ENCODE results near the gene LIMK2. TPM values are rescaled to one million over a fixed set of nuclear protein-coding genes. Genes with fewer than 3 reads are reported as not detected.
"Not testable (repeated sequence)": the region's sequence is repeated elsewhere in the genome, so short reads cannot be mapped to it uniquely, and the experiment has no call there.

Gene LIMK2
- total RNA-seq, 1 experiment from 2014 or later: 8.7 TPM

DNA sequence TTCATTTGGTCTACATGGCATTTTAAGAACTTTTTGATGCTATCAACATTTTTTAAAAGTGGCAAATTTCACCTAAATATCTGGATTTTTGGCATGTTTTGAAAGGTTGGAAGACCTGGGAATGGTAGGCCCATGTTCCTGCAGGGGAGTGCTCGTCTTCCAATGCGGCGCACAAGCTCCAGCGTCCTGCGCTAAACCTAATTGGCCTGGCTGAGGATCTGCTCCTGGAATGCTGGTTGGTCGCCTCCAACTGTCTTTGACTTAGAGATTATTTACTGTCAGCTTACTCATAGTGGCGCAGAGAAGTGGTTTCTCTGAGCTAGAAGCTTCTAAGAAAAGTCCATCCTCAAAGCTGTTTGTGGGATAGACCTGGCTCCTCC lies 626 bp upstream of the LIMK2 start:
- DNase-seq (ENCODE audit: low read depth): no peak

DNA sequence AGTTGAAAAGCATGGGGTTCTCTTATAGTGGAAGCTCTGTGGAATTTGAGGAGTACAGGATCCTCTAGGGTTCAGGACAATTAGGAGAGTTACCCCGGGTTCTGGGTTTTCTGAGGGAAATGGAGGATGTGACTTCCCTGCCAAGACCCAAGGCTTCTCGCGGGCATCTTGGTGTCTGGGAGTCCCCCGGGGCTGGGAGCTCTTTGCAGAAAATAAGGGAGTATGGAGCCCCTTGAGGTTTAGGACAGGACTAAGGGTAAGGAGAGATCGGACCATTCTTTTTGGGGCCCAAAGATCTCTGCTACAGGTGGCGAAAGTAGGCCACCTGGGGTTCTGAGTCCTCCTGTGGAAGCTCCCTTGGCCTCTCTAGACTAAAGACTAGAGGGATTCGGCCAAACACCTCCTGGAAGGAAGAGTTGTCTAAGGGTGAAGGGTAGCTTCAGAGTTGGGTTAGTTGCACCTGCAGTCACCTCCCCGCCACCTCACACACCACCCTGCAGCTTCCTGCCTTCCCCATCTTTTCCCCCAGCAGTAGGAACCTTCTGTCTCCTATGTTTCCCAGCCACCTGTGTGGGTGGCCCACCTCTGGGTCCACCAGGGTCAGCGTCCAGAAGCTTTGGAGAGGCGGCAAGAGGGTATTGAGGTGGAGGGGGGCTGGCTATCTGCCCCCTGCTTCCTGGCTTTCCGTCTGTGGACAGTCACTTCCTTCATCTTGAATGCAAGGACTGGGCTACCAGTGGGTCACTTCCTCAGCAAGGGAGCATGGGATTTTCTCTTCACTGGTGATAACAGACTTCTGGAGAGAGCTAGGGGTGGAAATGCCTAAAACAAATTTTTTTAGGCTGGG lies 908 bp downstream of the LIMK2 start:
- no peak for DNase-seq (ENCODE audit: low read depth)

DNA sequence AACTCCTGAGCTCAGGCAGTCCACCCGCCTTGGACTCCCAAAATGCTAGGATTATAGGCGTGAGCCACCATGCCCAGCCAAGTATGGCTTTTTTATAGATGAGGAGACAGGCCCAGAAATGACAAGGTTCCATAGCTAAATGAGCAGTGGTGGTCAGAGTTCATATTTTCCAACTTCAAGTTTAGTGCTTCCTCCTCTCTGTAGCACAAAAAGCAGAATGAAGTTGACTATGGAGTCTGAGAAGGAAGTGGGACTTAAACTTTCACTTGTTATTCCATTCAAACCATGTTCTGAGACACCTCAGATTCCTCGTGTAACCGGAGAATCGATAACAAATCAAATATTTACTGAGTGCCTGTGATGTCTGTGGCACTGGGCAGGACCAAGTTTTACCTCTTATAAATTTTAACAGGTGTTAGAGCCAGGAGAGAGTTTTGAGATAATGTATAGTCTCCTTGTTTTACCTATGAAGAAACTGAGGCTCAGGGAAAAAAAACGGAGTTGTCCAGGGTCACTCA lies 3.0 kb downstream of the LIMK2 start:
- no peak for DNase-seq (ENCODE audit: low read depth)

DNA sequence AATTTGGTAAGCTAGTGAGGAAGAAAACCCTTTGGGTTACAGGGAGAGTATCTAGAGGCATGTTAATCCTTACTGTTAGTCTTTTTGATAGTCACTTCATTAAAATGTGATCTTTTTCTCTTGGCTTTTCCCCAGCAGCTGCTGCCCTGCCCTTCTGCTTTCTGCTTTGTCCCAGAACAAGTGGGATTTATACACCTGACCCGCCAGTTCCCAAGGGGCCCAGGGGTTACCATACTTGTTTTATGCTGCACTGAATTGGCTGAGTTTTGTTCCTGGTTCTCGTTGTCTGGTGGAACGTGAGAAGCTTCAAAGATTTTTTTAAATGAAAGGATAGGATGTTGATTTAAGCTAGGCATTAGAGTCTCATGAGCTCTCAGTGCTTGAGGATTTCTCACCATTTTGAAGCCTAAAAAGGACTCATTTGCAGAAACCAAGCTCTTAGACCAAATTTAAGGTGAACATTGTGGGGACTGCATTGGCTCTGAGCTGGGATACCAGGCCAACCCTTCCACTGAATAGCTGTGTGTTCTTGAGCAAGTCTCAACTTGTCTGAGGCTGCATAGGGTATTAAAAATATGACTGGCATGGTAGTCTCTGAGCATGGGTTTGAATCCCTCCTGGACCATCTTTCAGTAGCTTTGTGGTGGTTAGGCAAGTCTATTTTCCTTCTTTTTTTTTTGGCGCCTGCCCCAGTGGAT lies 6.6 kb downstream of the LIMK2 start:
- DNase-seq (ENCODE audit: low read depth): no peak

DNA sequence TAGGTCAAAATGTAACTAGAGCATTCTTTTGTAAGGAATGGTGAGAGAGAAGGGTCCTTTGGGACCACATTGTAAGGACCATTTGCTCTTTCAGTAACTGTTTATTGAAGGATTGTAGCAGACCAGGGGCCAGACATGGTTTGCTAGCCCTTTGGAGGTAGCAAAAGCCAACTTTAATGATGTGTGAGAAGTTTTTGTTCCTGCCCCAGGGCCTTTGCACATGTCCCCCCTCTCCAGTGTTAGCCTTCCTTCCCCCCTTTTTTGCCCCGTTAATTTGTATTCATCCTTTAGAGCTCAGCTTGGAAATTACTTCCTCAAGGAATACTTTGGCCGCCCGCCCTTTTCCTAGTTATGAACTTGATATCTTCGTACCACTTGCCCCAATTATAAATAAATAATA lies 9.0 kb downstream of the LIMK2 start:
- DNase-seq (ENCODE audit: low read depth): no peak

DNA sequence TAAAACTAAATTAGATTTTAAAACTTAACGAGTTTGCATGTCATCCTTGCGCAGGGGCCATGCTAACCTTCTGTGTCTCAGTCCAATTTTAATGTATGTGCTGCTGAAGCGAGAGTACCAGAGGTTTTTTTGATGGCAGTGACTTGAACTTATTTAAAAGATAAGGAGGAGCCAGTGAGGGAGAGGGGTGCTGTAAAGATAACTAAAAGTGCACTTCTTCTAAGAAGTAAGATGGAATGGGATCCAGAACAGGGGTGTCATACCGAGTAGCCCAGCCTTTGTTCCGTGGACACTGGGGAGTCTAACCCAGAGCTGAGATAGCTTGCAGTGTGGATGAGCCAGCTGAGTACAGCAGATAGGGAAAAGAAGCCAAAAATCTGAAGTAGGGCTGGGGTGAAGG lies 10.6 kb downstream of the LIMK2 start:
- DNase-seq (ENCODE audit: low read depth): no peak

DNA sequence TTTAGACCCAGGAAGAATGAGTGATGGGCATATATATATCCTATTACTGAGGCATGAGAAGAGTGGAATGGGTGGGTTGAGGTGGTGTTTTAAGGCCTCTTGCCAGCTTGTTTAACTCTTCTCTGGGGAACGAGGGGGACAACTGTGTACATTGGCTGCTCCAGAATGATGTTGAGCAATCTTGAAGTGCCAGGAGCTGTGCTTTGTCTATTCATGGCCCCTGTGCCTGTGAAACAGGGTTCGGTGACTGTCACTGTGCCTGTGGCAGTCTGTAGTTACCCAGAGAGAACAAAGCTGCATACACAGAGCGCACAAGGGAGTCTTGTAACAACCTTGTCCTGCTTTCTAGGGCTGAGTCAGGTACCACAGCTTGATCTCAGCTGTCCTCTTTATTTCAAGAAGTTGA lies 11.7 kb downstream of the LIMK2 start:
- no peak for DNase-seq (ENCODE audit: low read depth)

DNA sequence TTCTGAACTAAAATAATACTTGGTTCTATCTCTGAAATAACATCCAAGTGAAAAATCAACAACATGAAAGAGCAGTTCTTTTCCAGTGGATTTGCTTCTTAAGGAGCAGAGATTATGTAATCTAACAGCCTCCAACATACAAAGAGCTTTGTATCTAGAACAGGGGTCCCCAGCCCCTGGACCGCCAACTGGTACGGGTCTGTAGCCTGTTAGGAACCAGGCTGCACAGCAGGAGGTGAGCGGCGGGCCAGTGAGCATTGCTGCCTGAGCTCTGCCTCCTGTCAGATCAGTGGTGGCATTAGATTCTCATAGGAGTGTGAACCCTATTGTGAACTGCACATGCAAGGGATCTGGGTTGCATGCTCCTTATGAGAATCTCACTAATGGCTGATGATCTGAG lies 12.6 kb downstream of the LIMK2 start:
- DNase-seq (ENCODE audit: low read depth): not testable (repeated sequence)

DNA sequence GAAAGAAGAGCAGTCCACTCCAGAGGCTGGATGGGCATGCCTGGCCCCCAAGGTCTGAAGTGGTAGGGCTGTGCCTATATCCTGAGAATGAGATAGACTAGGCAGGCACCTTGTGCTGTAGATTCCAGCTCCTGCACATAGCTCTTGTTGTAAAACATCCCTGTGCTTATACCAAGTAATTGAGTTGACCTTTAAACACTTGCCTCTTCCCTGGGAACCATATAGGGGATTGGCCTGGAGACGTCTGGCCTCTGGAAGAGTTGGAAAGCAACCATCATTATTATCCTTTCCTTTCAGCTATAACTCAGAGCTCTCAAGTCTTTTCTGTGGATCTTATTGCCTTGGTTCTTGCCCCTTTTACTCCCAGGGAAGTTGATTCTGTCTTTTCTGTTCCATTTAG lies 15.1 kb downstream of the LIMK2 start:
- DNase-seq (ENCODE audit: low read depth): no peak

DNA sequence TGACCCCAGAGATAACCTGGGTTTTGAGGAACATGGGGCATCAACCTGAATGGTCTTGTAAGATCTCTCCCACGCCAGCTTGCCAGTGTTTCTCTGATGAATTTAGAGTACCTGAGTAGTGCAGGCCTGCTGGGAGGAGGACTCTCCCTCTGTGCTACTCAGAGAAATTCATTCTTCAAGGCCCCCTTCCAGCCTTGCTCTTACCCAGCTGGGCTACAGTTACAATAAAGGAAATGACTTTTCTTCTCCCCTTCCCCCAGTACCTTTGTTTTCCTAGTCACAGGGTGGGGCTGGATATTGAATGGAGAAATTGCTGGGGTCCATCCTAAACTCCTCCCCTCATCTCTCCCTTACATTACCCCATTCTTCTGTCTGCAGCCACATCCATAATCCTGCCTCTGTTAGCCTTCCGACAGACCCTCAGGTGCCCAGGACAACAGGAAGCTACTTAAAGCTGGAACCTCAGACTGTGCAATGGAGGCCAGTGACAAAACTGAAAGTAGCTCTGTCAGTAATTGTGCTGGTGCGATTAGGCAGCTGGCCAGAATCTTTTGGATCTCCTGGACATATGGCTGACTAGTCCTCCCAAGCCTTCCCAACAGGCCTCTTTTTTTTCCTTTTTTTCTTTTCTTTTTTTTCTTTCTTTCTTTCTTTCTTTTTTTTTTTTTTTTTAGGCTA lies 17.4 kb downstream of the LIMK2 start:
- peak; percentile 79 for DNase-seq (ENCODE audit: low read depth)

DNA sequence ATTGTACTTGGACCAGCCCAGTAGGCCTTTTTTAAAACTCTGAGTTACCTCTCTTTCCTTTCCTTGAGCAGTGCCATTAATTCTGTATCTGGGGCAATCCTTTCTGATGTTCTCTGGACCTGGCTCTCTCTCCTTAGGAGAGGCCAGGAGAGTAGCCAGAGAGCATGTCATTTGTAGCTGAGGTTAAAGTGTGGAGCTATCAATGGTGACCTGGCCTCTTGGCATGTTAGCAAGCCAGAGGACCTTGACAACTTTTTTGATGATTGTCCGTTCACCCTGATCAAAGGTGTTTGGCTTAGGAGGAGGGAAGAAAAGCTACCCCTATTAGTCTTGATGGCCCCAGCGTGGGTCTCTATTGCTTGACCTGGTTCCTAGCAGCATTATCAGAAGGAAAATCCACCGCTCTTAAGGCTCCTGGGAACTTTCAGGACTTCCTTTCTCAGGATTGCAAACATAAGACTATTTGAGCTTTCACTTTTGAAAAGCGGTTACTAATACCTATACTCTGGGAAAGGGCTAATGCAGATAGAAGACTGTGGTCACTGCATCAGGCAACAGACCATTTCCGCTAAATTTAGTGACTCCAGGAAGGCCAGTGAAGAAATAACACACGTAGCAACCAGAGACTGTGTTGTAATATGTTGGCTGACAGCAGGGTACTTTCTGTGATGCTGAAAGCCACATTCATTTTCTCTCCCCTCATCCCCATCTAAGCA lies 18.2 kb downstream of the LIMK2 start:
- DNase-seq (ENCODE audit: low read depth): peak; percentile 21

DNA sequence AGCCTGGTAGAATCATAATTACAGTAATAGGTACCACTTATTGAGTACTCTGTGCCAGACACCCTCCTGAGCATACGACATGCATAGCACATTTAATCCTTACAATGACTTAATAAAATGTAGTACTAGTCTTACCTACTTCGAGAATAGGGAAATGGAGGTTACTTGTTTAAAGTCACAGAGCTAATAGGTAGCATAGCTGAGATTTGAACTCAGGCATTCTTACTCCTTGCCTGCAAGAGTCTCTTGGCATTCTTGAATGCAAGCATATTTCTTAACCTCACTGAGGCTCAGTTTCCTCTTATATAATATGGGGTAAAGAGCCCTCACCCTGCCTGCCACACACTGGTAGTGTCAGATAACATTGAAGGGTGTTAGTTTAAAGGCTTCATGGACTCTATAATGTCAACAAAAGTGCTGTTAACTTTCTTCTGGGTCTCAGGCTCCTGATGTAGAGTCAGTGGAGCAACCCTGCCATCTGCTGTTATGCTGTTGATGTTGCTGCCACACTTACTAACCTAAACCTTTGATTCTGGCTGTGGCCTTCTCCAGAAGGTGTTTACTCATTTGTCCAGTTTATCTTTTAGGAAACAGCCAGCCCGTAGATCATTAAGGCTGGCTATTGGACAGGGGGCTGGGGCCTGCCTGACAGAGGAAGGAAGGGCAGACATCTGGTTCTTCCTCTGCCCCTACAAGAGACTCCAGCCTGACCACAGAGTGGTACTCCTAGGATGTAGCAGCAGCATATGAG lies 18.9 kb downstream of the LIMK2 start:
- DNase-seq (ENCODE audit: low read depth): peak; percentile 38

DNA sequence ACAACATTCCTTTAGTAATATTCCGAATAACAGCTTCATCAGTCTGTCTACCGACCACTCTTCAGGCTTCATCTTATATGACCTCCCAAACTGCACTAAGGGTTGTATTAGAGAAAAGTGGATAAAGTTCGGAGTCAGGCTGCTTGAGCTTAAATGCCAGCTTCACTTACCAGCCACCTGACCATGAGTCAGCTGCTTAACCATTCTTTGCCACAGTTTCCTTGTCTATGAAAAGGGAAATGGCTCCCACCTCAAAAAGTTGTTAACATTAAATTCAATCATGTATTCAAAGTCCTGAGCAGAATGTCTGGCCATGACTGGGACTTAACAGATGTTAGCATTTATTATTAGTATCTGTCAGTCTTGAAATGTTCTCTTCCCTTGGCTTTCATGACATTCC lies 20.9 kb downstream of the LIMK2 start:
- DNase-seq (ENCODE audit: low read depth): peak; percentile 17

DNA sequence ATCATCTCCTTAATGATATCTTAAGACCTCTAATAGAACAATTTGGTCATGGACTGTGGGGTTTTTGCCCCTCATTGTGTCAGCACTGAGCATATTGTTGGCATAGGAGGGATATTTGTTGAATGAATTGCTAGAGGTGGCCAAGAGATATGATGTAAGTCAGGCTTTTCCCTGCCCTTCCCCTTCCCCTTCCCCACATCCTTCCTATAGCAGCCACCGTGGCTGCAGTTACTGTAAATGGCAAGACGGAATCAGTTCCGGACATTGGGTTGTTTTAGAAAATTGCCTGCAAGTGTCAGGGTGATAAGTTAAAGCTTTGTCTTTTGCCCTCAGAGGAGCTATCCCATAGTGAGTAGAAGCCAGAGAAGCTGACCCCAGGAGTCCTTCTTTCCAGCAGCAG lies 23.0 kb downstream of the LIMK2 start:
- DNase-seq (ENCODE audit: low read depth): no peak

DNA sequence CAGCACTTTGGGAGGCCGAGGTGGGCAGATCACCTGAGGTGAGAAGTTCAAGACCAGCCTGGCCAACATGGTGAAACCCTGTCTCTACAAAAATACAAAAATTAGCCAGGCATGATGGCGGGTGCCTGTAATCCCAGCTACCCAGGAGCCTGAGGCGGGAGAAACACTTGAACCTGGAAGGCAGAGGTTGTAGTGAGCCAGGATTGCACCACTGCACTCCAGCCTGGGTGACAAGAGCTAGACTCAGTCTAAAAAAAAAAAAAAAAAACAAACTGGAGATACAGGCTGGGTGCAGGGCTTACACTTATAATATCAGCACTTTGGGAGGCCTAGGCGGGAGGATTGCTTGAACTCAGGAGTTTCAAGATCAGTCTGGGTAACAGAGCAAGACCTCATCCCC lies 23.9 kb downstream of the LIMK2 start:
- DNase-seq (ENCODE audit: low read depth): not testable (repeated sequence)

DNA sequence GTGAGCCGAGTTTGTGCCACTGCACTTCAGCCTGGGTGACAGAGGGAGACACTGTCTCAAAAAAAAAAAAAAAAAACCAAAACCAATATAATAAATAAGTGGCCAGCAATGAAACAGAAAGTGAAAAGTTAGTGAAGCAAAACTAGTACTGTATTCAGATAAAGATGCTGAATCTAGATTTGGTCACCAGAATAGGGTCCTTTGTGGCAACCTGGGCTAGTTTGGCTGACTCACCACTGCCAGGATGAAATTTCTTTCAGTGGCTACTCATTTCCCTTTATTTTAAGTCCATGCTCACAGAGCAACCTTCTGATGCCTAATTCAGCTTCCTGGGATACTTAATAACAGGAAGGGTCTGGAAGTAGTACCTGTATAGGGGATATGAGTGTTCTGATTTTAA lies 26.0 kb downstream of the LIMK2 start:
- no peak for DNase-seq (ENCODE audit: low read depth)

DNA sequence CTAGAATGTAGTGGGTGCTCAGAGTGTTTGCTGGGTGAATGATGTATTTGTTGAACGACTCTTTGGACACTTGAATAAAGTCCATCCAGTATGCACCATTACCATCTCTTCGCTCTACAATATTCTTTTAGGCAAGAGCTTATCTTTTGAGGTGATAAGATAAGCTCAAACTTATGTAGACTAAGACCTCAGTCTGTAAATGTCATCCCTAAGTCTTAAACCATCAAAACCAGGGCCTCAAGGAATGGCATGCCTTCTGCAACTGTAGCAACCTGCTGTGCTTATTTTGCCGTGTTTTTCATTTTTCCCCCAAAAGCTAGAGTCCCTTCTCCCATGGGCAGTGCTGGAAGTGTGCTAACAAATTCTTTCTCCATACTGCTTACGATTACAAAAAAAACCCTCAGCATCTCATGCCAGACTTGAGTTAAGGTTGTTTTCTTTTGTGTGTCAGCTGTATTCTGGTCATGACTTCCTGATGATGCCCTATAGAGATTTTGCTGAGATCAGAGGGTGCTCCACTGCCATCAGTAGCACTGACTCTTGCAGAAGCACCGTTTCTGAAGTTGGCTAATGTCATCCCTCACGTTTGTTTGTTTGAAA lies 27.8 kb downstream of the LIMK2 start:
- no peak for DNase-seq (ENCODE audit: low read depth)

DNA sequence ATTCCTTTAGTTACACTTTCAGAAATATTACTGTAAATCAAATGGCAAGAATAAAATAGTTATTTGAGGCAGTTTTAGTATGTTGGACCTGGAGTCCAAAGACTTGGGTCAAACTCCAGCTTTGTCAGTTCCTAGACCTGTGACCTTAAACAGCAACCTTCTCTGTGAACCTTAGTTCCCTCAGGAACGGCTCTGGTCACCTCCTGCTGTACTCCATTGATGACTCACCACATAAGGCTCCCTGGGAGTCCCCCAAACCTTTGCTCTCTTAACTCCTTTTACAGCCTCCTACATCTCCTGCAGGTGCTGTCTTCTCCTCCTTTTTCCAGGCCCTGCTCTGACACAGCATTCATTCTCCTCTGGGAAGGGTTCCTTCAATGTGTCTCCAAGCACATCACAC lies 29.1 kb downstream of the LIMK2 start:
- DNase-seq (ENCODE audit: low read depth): peak; percentile 16

DNA sequence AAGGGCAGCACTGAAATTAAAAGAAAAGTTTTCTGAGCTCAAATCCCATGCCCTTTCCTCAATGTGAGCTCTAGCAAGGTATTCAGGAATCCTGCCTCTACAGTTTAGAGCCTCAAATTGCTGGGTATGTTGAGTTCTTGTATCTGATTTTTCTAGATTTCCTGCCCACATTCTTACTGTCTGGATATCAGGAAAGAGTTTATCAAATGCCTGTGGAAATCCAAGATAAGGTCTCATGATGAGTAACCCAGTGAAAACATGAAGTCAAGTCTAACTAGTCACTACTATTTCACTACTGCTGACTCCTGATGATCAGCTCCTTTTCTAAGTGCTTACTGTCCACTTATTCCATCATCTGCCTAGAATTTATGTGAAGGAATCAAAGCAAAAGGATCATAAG lies 29.8 kb downstream of the LIMK2 start:
- DNase-seq (ENCODE audit: low read depth): peak; percentile 24

DNA sequence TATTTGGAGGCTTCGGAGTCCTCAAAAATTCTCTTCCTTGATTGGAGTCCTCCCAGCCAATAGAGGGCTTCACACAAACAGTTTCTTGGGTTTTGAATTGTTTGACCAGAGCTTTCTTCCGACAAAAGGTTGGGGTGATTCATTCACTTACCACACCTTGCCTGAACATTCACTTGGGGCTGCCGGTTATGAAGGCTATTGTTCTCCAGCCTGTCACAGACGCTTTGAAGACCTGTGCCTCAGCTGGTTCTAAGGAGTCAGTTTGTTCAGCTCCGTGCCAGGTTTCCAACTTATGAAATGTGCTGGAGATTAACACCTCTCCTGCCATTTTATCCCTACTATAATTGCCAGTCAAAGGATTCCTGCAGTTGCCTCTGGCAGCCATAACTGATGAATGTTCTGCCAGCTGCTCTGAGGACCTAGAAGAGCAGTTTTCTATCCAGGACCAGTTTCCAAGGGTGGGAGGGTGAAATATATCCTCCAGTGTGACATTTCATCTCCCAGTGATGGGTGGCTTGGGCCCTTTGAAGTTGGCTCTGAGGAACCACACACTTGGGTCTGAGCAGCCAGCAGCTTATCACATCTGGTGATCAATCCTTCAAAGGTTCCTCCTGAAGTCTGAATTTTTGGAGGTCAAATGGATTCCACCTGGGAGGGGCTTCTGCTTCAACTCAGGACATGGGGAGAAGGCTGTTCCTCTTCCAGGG lies 31.4 kb downstream of the LIMK2 start:
- peak; percentile 61 for DNase-seq (ENCODE audit: low read depth)
